Colon (tissue), 2 donors: Measurements from ENCODE around the gene LMAN2.
"Not testable (repeated sequence)": the region's sequence is repeated elsewhere in the genome, so short reads cannot be mapped to it uniquely, and the experiment has no call there.

Experiments used
- FAIRE-seq: peaks from 2 replicates; lab custom pipeline; 2012; peaks lifted over from hg19 to GRCh38; lab: Jason Lieb, UNC
- donor health status: control.
- donor health status: control.

The LMAN2 gene

GRCh38 chr5:177364159-177364962 lies 12.9 kb upstream of the LMAN2 start:
- FAIRE-seq, result no peak

GRCh38 chr5:177363565-177363964 lies 12.1 kb upstream of the LMAN2 start:
- no peak for FAIRE-seq

- no peak for FAIRE-seq
Measured at GRCh38 chr5:177362610-177363507, 11.4 kb upstream of the LMAN2 start.

- no peak for FAIRE-seq
Measured at GRCh38 chr5:177362292-177362609, 10.8 kb upstream of the LMAN2 start.

GRCh38 chr5:177361418-177362291 lies 10.2 kb upstream of the LMAN2 start:
- no peak for FAIRE-seq

- not testable (repeated sequence) for FAIRE-seq
Measured at GRCh38 chr5:177360740-177361139, 9.3 kb upstream of the LMAN2 start.

GRCh38 chr5:177359860-177360259 lies 8.4 kb upstream of the LMAN2 start:
- FAIRE-seq, result no peak

GRCh38 chr5:177359451-177359851 lies 8.0 kb upstream of the LMAN2 start:
- no peak for FAIRE-seq

GRCh38 chr5:177358370-177358819 lies 6.9 kb upstream of the LMAN2 start:
- no peak for FAIRE-seq

- FAIRE-seq, result no peak
Measured at GRCh38 chr5:177357459-177358351, 6.2 kb upstream of the LMAN2 start, which contains the start of gene RGS14. TSS of gene RGS14 (plus strand) at chr5:177357924. CDS start at chr5:177358025, 101 bp downstream.

- no peak for FAIRE-seq
Measured at GRCh38 chr5:177357146-177357458, 5.6 kb upstream of the LMAN2 start.

- no peak for FAIRE-seq
Measured at GRCh38 chr5:177356746-177357145, 5.3 kb upstream of the LMAN2 start.

- FAIRE-seq, result no peak
Measured at GRCh38 chr5:177355868-177356168, 4.3 kb upstream of the LMAN2 start.

GRCh38 chr5:177355162-177355867 lies 3.8 kb upstream of the LMAN2 start:
- no peak for FAIRE-seq

- FAIRE-seq, result no peak
Measured at GRCh38 chr5:177354711-177355110, 3.2 kb upstream of the LMAN2 start.

- no peak for FAIRE-seq
Measured at GRCh38 chr5:177354256-177354655, 2.8 kb upstream of the LMAN2 start.

- no peak for FAIRE-seq
Measured at GRCh38 chr5:177353093-177353492, 1.6 kb upstream of the LMAN2 start.

- no peak for FAIRE-seq
Measured at GRCh38 chr5:177350776-177351391, 584 bp downstream of the LMAN2 start.

- no peak for FAIRE-seq
Measured at GRCh38 chr5:177349762-177350161, 1.7 kb downstream of the LMAN2 start.

GRCh38 chr5:177349362-177349647 lies 2.2 kb downstream of the LMAN2 start:
- FAIRE-seq, result no peak

GRCh38 chr5:177347699-177348098 lies 3.8 kb downstream of the LMAN2 start:
- FAIRE-seq, result no peak
